ENCODE data around the gene FLII. TPM values are rescaled to one million over a fixed set of nuclear protein-coding genes. Genes with fewer than 3 reads are reported as not detected.

The FLII gene
- total RNA-seq, 1 experiment from 2014 or later: 430 TPM

DNA sequence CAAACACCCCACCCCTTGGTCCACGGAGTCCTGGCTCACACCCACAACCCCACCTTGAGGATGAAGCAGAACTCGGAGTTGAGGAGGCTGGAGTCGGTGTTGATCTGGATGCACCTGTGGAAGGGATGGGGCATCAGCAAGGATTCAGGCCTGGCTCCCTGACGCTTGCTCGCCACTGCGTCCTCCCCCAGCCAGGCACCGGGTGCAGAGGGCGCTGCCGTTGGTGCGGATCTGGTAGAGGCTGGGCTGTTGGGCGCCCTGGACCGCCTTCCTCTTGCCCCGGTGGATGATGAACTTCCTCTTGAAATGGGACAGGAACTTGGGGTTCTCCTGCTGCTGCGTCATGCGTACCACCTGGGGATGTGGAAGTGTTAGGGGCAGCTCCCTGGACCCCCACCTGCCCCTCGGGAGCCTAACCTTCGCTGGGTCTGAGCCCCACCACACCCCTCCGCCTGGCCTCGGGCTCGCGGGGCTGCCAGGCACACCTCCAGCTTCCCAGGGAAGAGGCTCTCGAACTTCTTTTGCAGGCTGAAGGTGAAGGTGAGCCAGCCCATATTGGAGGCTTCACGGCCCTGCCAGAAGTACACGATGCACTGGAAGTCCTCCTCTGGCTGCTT is 12.3 kb downstream of the FLII start:
- no peaks in the 10 kb centered on the region for H3K9me3 ChIP-seq (ENCODE audit: insufficient read depth, low read depth)
- H2AFZ ChIP-seq: no peak overlapping the region
- no peak overlapping the region for H3K27ac ChIP-seq
- BruUV-seq (replicated peaks): TSS peak; percentile 15
- DNase-seq: no peak
- no peak for TF ChIP-seq CTCF (conservative IDR thresholded peaks at IDR 0.05)
- TF ChIP-seq EZH2 (IDR thresholded peaks at IDR 0.05; ENCODE audit: low read depth): no peak
- no peaks in the 10 kb centered on the region for H3K4me1 ChIP-seq (replicated peaks; ENCODE audit: insufficient read depth)
- CTCF ChIA-PET: no interaction called here
- no peak overlapping the region for H3K4me3 ChIP-seq
- H3K4me2 ChIP-seq: no peak overlapping the region
- POLR2A ChIA-PET (ENCODE audit: unreplicated experiment): no interaction called here
- intact Hi-C loops (cut with micrococcal nuclease; ENCODE audit: unreplicated experiment): no loop called here
- peaks cover 53% of the 10 kb centered on the region; the same call in 1 of the 2 replicates for H3F3A ChIP-seq (ENCODE audit: insufficient read depth, low read depth)
- H3K36me3 ChIP-seq (ENCODE audit: low read depth): peaks cover 22% of the 10 kb centered on the region
- H3K9me2 ChIP-seq (ENCODE audit: insufficient read depth): no peaks in the 10 kb centered on the region
- no peaks in the 10 kb centered on the region for H3K27me3 ChIP-seq (ENCODE audit: insufficient read depth, low read depth)
- H3K79me2 ChIP-seq (ENCODE audit: low read depth): no peaks in the 10 kb centered on the region
- H4K20me1 ChIP-seq (ENCODE audit: insufficient read depth): peaks cover 18% of the 10 kb centered on the region

DNA sequence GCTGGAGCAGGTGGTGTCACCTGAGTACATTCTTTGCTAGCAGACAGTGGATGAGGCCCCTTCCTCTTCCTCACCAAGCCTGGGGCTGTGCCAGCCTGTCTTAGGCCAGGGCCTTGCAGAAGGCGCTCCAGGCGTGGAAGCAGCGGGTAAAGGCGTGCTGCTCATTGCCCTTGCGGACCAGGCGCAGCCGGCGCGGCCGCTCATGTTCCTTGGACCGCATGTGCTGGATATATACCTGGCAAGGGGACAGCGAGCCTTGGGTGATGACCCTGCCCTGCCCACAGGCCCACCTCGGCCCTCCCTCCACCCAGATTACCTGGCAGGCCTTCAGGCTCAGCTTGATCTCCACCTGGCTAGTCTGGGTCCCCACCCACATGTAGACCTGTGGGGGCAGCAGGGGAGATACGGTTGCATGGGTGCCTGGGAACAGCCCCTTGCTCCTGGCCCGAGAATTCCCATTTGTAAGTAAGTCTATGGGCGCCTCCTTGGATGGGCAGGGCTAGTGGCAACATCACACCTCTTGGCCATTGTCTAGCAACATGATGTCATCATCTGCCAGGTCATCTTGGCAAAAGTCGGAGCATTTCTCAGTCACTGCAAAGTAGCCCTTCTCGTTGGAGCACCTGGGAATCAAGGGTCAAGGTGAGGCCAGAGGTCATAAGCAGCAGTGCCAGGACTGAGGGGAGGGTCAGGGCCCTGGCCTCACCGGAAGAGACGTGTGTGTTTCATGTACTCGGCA is 13.3 kb downstream of the FLII start:
- Histone ChIP-seq H3K27me3 (ENCODE audit: insufficient read depth, low read depth) (no peaks in the 10 kb centered on the region), H3K4me2 (no peak overlapping the region), H3K9me2 (ENCODE audit: insufficient read depth) (no peaks in the 10 kb centered on the region), H3K79me2 (ENCODE audit: low read depth) (no peaks in the 10 kb centered on the region), H3K4me1 (replicated peaks; ENCODE audit: insufficient read depth) (no peaks in the 10 kb centered on the region), H2AFZ (no peak overlapping the region), H3F3A (ENCODE audit: insufficient read depth, low read depth) (peaks cover 46% of the 10 kb centered on the region; the same call in 1 of the 2 replicates), H3K9me3 (ENCODE audit: insufficient read depth, low read depth) (no peaks in the 10 kb centered on the region), H3K36me3 (ENCODE audit: low read depth) (peaks cover 20% of the 10 kb centered on the region), H4K20me1 (ENCODE audit: insufficient read depth) (peaks cover 18% of the 10 kb centered on the region), H3K27ac (no peak overlapping the region), H3K4me3 (no peak overlapping the region)
- DNase-seq: no peak
- ChIA-PET CTCF (no interaction called here), POLR2A (ENCODE audit: unreplicated experiment) (no interaction called here)
- no peak for TF ChIP-seq EZH2 (IDR thresholded peaks at IDR 0.05; ENCODE audit: low read depth)
- no TSS peak for BruUV-seq (replicated peaks)
- intact Hi-C loops (cut with micrococcal nuclease; ENCODE audit: unreplicated experiment): no loop called here

DNA sequence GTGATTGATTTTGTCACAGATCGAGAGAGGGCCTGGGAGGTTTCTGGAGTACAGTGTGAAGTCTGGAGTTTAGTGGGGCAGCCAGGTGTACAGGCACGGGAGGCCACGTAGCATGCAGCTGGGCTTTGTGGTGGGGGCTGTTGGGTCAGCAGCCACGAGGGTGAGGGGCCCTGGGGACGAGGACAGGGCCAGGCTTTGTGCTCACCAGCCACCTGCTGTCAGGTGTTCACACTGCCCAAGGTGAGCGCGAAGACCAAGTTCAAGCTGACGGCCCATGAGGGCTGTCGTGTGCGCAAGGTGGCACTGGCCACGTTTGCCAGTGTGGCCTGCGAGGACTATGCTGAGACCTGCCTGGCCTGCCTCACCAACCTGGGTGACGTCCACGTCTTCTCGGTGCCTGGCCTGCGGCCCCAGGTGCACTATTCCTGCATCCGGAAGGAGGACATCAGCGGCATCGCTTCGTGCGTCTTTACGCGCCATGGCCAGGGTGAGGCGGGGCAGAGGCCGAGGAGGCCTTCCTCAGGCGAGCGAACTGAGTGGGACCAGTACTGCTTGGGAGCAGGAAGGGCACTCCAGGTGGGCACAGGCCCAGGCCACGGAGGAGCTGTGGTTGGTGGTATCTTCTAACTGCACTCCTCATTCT is 17.2 kb downstream of the FLII start:
- no peak overlapping the region for H2AFZ ChIP-seq
- H3F3A ChIP-seq (ENCODE audit: insufficient read depth, low read depth): peaks cover 23% of the 10 kb centered on the region; the same call in 1 of the 2 replicates
- intact Hi-C loops (cut with micrococcal nuclease; ENCODE audit: unreplicated experiment): no loop called here
- no peak overlapping the region for H3K27ac ChIP-seq
- H4K20me1 ChIP-seq (ENCODE audit: insufficient read depth): peaks cover under 1% of the 10 kb centered on the region
- no peaks in the 10 kb centered on the region for H3K9me2 ChIP-seq (ENCODE audit: insufficient read depth)
- no peaks in the 10 kb centered on the region for H3K79me2 ChIP-seq (ENCODE audit: low read depth)
- no peaks in the 10 kb centered on the region for H3K27me3 ChIP-seq (ENCODE audit: insufficient read depth, low read depth)
- 0 out of 2 replicates have a peak, but pooled peaks cover under 1% of the 10 kb centered on the region for H3K4me1 ChIP-seq (replicated peaks; ENCODE audit: insufficient read depth)
- no peak for DNase-seq
- H3K4me2 ChIP-seq: no peak overlapping the region
- ChIA-PET CTCF (no interaction called here), POLR2A (ENCODE audit: unreplicated experiment) (no interaction called here)
- H3K9me3 ChIP-seq (ENCODE audit: insufficient read depth, low read depth): no peaks in the 10 kb centered on the region
- TF ChIP-seq CTCF (conservative IDR thresholded peaks at IDR 0.05) (no peak), EZH2 (IDR thresholded peaks at IDR 0.05; ENCODE audit: low read depth) (no peak)
- no peak overlapping the region for H3K4me3 ChIP-seq
- peaks cover 16% of the 10 kb centered on the region for H3K36me3 ChIP-seq (ENCODE audit: low read depth)
- BruUV-seq (replicated peaks): no TSS peak
